Measurements from ENCODE around the gene PMFBP1. TPM values are rescaled to one million over a fixed set of nuclear protein-coding genes. Genes with fewer than 3 reads are reported as not detected.

PMFBP1 gene
- total RNA-seq, 1 experiment from 2014 or later: 5.6 TPM

DNA sequence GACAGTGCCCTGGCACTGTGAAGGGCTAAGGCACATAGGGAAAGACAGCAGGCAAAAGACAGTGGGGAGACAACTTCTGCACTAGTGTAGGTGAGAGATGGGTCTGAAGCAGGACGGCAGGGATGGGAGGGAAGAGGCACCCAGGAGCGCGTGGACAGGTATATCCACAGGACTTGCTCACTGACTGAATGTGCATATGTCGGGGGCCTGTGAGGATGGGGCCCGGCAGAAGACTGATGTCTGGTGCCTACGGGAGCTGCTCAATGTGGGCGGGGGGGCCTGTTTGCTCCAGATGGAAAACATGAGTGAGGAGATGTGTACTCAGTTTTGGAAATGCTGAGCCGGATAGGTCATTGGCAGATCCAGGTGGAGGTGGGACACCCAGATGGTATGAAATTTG lies 47.3 kb upstream of the PMFBP1 start:
- Histone ChIP-seq H4K20me1 (ENCODE audit: insufficient read depth) (no peaks in the 10 kb centered on the region), H3K9me3 (ENCODE audit: control insufficient read depth in 1 of 2, insufficient read depth in 1 of 2, low read depth in 1 of 2, low read length in 2 of 2) (no peaks in the 10 kb centered on the region), H2AFZ (ENCODE audit: low read depth, low read length, poor library complexity, severe bottlenecking) (no peak overlapping the region), H3K36me3 (ENCODE audit: control insufficient read depth in 1 of 2, insufficient read depth in 2 of 2, low read length in 2 of 2) (no peaks in the 10 kb centered on the region), H3K9ac (ENCODE audit: low read length) (no peak overlapping the region), H3K27me3 (ENCODE audit: insufficient read depth, low read length) (no peaks in the 10 kb centered on the region), H3K9me2 (ENCODE audit: insufficient read depth) (no peaks in the 10 kb centered on the region), H3K27ac (ENCODE audit: low read depth, low read length) (no peak overlapping the region), H3K4me2 (ENCODE audit: low read length) (no peak overlapping the region), H3K4me1 (ENCODE audit: control insufficient read depth in 1 of 2, insufficient read depth in 2 of 2, low read length in 2 of 2) (no peaks in the 10 kb centered on the region), H3K79me2 (ENCODE audit: insufficient read depth, low read length) (no peaks in the 10 kb centered on the region), H3K4me3 (replicated peaks in 1 of 2; ENCODE audit: low read depth in 1 of 2, low read length in 2 of 2) (no peak overlapping the region)
- POLR2A ChIA-PET: no interaction called here
- TF ChIP-seq CBX3 (IDR thresholded peaks at IDR 0.05; ENCODE audit: low read depth): no peak
- no peak for TF ChIP-seq SIN3A (IDR thresholded peaks at IDR 0.05; ENCODE audit: low read depth)
- TF ChIP-seq POLR2A (IDR thresholded peaks at IDR 0.05; ENCODE audit: borderline replicate concordance, extremely low read depth, insufficient read depth, insufficient read length): no peak
- no peak for TF ChIP-seq CEBPB (IDR thresholded peaks at IDR 0.05; ENCODE audit: low read depth)
- TF ChIP-seq, protein P1, sequence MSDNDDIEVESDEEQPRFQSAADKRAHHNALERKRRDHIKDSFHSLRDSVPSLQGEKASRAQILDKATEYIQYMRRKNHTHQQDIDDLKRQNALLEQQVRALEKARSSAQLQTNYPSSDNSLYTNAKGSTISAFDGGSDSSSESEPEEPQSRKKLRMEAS (IDR thresholded peaks at IDR 0.05): no peak
- TF ChIP-seq EZH2phosphoT487 (IDR thresholded peaks at IDR 0.05; ENCODE audit: borderline replicate concordance): no peak
- TF ChIP-seq ZNF274 (IDR thresholded peaks at IDR 0.05; ENCODE audit: low read depth, low read length): no peak
- no peak for TF ChIP-seq RAD21 (IDR thresholded peaks at IDR 0.05; ENCODE audit: low read depth)
- TF ChIP-seq, protein P2, sequence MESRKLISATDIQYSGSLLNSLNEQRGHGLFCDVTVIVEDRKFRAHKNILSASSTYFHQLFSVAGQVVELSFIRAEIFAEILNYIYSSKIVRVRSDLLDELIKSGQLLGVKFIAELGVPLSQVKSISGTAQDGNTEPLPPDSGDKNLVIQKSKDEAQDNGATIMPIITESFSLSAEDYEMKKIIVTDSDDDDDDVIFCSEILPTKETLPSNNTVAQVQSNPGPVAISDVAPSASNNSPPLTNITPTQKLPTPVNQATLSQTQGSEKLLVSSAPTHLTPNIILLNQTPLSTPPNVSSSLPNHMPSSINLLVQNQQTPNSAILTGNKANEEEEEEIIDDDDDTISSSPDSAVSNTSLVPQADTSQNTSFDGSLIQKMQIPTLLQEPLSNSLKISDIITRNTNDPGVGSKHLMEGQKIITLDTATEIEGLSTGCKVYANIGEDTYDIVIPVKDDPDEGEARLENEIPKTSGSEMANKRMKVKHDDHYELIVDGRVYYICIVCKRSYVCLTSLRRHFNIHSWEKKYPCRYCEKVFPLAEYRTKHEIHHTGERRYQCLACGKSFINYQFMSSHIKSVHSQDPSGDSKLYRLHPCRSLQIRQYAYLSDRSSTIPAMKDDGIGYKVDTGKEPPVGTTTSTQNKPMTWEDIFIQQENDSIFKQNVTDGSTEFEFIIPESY (IDR thresholded peaks at IDR 0.05; ENCODE audit: extremely low read depth, insufficient replicate concordance, low read length): no peak
- TF ChIP-seq TCF7L2 (IDR thresholded peaks at IDR 0.05; ENCODE audit: borderline replicate concordance, extremely low read depth, insufficient read depth, insufficient read length): no peak
- no peak for TF ChIP-seq JUND (IDR thresholded peaks at IDR 0.05)
- TF ChIP-seq SRF (IDR thresholded peaks at IDR 0.05; ENCODE audit: low read depth): no peak
- TF ChIP-seq EGR1 (IDR thresholded peaks at IDR 0.05; ENCODE audit: low read depth): no peak
- TF ChIP-seq EZH2 (IDR thresholded peaks at IDR 0.05): no peak
- TF ChIP-seq SP1 (IDR thresholded peaks at IDR 0.05; ENCODE audit: low read depth): no peak
- TF ChIP-seq ELF1 (IDR thresholded peaks at IDR 0.05; ENCODE audit: borderline replicate concordance, low read depth): no peak
- intact Hi-C loops (cut with micrococcal nuclease): no loop called here
- CTCF ChIA-PET: no interaction called here
- ATAC-seq (no peak), DNase-seq (ENCODE audit: low read depth, low spot score) (no peak)
- RAD21 ChIA-PET (ENCODE audit: low non-redundant PET in 1 of 2, low total read pairs in 2 of 2, uncharacterized antibody in 2 of 2, unreplicated experiment in 2 of 2): no interaction called here
- BruUV-seq (replicated peaks): no TSS peak

All from HCT116 (cell line).